HepG2 (cell line): ENCODE data around the gene MRPL34. TPM values are rescaled to one million over a fixed set of nuclear protein-coding genes. Genes with fewer than 3 reads are reported as not detected.

ENCODE experiments used
- ARNT2 ChIP-seq: sonication (generic); formaldehyde crosslinking; IDR thresholded peaks from 2 replicates; pipeline ENCODE4 v1.8.0; 2022; ENCODE audit warnings: mild to moderate bottlenecking, low read depth, missing genetic modification reagents, moderate library complexity
- CBX1 ChIP-seq: IDR thresholded peaks from one replicate; pipeline ENCODE4 v1.6.1; 2016; ENCODE audit warnings: antibody characterized with exemption, low read depth
- ELF3 ChIP-seq: IDR thresholded peaks from 2 replicates; pipeline ENCODE4 v1.6.1; 2016; ENCODE audit warnings: missing genetic modification reagents, missing compliant biosample characterization
- FOXK1 ChIP-seq: sonication (generic); formaldehyde crosslinking; IDR thresholded peaks from 2 replicates; pipeline ENCODE4 v1.4.0; 2020; ENCODE audit warnings: low read depth, missing genetic modification reagents, borderline replicate concordance
- JDP2 ChIP-seq: sonication (generic); formaldehyde crosslinking; IDR thresholded peaks from 2 replicates; pipeline ENCODE4 v1.8.1; 2022; ENCODE audit warnings: missing genetic modification reagents, borderline replicate concordance
- JUN ChIP-seq: sonication (generic); formaldehyde crosslinking; IDR thresholded peaks from 2 replicates; pipeline ENCODE4 v1.4.0; 2020; ENCODE audit warnings: mild to moderate bottlenecking, missing genetic modification reagents
- KDM6A ChIP-seq: IDR thresholded peaks from 2 replicates; pipeline ENCODE4 v1.6.1; 2016; ENCODE audit warnings: low read depth
- MATR3 ChIP-seq: sonication (generic); formaldehyde crosslinking; IDR thresholded peaks from 2 replicates; pipeline ENCODE4 v1.4.0; 2020; ENCODE audit warnings: missing genetic modification reagents
- MED8 ChIP-seq: sonication (generic); formaldehyde crosslinking; IDR thresholded peaks from 2 replicates; pipeline ENCODE4 v1.8.1; 2023; ENCODE audit warnings: mild to moderate bottlenecking, missing genetic modification reagents; ENCODE audit not compliant: insufficient replicate concordance
- NCOR1 ChIP-seq: fragments of 200-600 bp; sonication (generic); IDR thresholded peaks from 2 replicates; pipeline ENCODE4 v1.7.0; 2017; ENCODE audit warnings: antibody characterized with exemption, low read length, borderline replicate concordance
- NFKB2 ChIP-seq: sonication (generic); formaldehyde crosslinking; IDR thresholded peaks from 2 replicates; pipeline ENCODE4 v1.4.0; 2020; ENCODE audit warnings: missing genetic modification reagents, borderline replicate concordance
- NFYB ChIP-seq: sonication (generic); formaldehyde crosslinking; IDR thresholded peaks from 2 replicates; pipeline ENCODE4 v1.4.0; 2020; ENCODE audit warnings: missing genetic modification reagents
- RXRB ChIP-seq: IDR thresholded peaks from 2 replicates; pipeline ENCODE4 v1.6.1; 2016; ENCODE audit warnings: borderline replicate concordance, missing genetic modification reagents, missing compliant biosample characterization
- SAP130 ChIP-seq: IDR thresholded peaks from 2 replicates; pipeline ENCODE4 v1.6.1; 2016; ENCODE audit warnings: low read depth
- TARDBP ChIP-seq: sonication (generic); formaldehyde crosslinking; IDR thresholded peaks from 2 replicates; pipeline ENCODE4 v1.8.0; 2022; ENCODE audit warnings: mild to moderate bottlenecking, missing genetic modification reagents
- ZFYVE20 ChIP-seq: sonication (generic); formaldehyde crosslinking; IDR thresholded peaks from 2 replicates; pipeline ENCODE4 v1.8.0; 2023; ENCODE audit warnings: low read depth, mild to moderate bottlenecking, moderate library complexity, missing genetic modification reagents, borderline replicate concordance
- ZNF350 ChIP-seq: sonication (generic); formaldehyde crosslinking; IDR thresholded peaks from 2 replicates; pipeline ENCODE4 v1.4.0; 2020; ENCODE audit warnings: mild to moderate bottlenecking, low read depth, missing genetic modification reagents, borderline replicate concordance
- ZNF367 ChIP-seq: sonication (generic); formaldehyde crosslinking; IDR thresholded peaks from 2 replicates; pipeline ENCODE4 v1.4.0; 2020; ENCODE audit warnings: missing genetic modification reagents, borderline replicate concordance
- ZNF562 ChIP-seq: sonication (generic); formaldehyde crosslinking; IDR thresholded peaks from 2 replicates; pipeline ENCODE4 v1.8.0; 2022; ENCODE audit warnings: missing genetic modification reagents, borderline replicate concordance
- polyA plus RNA-seq, 8 experiments: library from polyadenylated mRNA; depleted of rRNA in 3 of 8; stranded (reverse) in 7 of 8; unstranded in 1 of 8; fragments of >200 nt; fragmentation: Illumina TruSeq in 4 of 8; extraction: Trizol in 4 of 8; gene quantifications; 2 replicates each; pipeline versions ENCODE4 v1.2.1 to v1.2.3, GENCODE V29; 2011 to 2016; ENCODE audit warnings: low read depth in 4 of 8, missing spikeins in 1 of 8, mixed read lengths in 1 of 8; ENCODE audit not compliant: insufficient read depth in 1 of 8
- total RNA-seq, 5 experiments: library from RNA; depleted of rRNA; stranded (reverse); fragments of >200 nt; fragmentation: Illumina TruSeq; extraction: Trizol; gene quantifications; 2 replicates each; pipeline ENCODE4 v1.2.3, GENCODE V29; 2016; ENCODE audit warnings: low read depth in 1 of 5
- TF ChIP-seq, protein P1 (sequence below): IDR thresholded peaks from 2 replicates; pipeline ENCODE4 v1.6.1; 2016; ENCODE audit warnings: missing biosample characterization, missing genetic modification reagents, low read depth
- TF ChIP-seq, protein P2 (sequence below): sonication (generic); formaldehyde crosslinking; IDR thresholded peaks from 2 replicates; pipeline ENCODE4 v1.5.0; 2020; ENCODE audit warnings: mild to moderate bottlenecking, missing genetic modification reagents
- TF ChIP-seq, protein P3 (sequence below): sonication (generic); formaldehyde crosslinking; conservative IDR thresholded peaks from 2 replicates; pipeline ENCODE4 v1.8.0; 2022; ENCODE audit warnings: mild to moderate bottlenecking, moderate library complexity, missing genetic modification reagents
- TF ChIP-seq, protein P4 (sequence below): IDR thresholded peaks from 2 replicates; pipeline ENCODE4 v1.6.1; 2016; ENCODE audit warnings: low read depth

The MRPL34 gene
- total and polyA plus RNA-seq, 2 of the 13 experiments (the other 11 are each of a cell fraction or from before 2014, with no cell fraction given): 74.0 to 77.3 TPM

DNA sequence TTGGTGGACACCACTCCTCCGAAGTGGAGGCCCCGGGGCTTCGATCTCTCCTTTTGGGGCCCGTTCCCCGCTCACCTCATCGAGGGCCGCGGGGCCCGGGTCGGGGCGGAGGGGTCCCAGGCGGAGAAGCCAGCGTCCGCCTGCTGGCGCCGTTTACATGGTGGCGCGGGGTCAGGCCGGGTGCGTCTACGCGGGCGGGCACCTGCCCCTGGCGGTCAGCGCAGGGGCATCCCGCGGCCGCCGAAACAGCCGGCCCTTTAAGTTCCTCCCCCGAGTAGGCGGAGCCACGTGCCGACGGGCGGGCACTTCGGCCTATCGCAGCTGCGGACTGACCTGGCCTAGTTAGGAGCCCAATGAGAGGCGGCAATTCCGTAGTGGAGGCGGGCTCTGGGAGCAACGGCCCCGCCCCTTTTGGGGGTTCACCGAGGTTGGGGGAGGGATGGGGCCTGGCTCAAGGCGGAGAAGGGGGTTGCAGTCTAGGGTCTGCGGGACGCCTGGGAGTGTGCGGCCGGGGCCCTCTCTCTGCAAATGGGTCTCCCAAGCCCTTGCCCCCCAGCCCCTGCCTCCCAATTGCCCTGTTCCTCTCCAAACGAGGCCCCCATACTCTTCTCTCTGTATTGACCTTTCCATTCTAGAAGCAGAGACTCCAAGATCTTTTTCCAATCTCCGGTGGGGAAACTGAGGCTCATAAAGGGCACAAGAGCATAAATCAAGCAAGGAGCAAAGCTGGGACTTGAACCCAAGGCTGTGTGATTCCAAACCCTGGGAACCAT is 2.3 kb upstream of the MRPL34 start, which contains the start of gene ABHD8 (continued):
- TF ChIP-seq JUN (no peak), NFYB (CRISPR knock-in tag) (peak; percentile 91), ARNT2 (peak; percentile 33; the same call in 1 of the 2 replicates), RXRB (CRISPR knock-in tag) (peak; percentile 71), NCOR1 (no peak), FOXK1 (CRISPR knock-in tag) (peak; percentile 55; the same call in 1 of the 2 replicates), NFKB2 (no peak), ZNF350 (CRISPR knock-in tag) (no peak; the same call in 1 of the 2 replicates), ELF3 (CRISPR knock-in tag) (0 out of 2 replicates have a peak, but pooled peaks have one; percentile 15), MED8 (CRISPR knock-in tag) (no peak), TARDBP (no peak), ZFYVE20 (CRISPR knock-in tag) (no peak), KDM6A (CRISPR knock-in tag) (no peak), SAP130 (CRISPR knock-in tag) (peak; percentile 77), CBX1 (peak; percentile 70), JDP2 (CRISPR knock-in tag) (no peak), ZNF367 (CRISPR knock-in tag) (no peak), MATR3 (CRISPR knock-in tag) (no peak), ZNF562 (CRISPR knock-in tag) (no peak)
- TF ChIP-seq, protein P1, sequence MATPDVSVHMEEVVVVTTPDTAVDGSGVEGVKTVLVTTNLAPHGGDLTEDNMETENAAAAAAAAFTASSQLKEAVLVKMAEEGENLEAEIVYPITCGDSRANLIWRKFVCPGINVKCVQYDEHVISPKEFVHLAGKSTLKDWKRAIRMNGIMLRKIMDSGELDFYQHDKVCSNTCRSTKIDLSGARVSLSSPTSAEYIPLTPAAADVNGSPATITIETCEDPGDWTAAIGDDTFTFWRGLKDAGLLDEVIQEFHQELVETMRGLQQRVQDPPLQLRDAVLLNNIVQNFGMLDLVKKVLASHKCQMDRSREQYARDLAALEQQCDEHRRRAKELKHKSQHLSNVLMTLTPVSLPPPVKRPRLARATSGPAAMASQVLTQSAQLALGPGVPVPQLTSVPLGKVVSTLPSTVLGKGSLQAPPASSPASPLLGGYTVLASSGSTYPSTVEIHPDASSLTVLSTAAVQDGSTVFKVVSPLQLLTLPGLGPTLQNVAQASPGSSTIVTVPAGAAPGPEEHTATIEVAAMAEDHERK (CRISPR knock-in tag): 0 out of 2 replicates have a peak, but pooled peaks have one; percentile 27
- TF ChIP-seq, protein P2, sequence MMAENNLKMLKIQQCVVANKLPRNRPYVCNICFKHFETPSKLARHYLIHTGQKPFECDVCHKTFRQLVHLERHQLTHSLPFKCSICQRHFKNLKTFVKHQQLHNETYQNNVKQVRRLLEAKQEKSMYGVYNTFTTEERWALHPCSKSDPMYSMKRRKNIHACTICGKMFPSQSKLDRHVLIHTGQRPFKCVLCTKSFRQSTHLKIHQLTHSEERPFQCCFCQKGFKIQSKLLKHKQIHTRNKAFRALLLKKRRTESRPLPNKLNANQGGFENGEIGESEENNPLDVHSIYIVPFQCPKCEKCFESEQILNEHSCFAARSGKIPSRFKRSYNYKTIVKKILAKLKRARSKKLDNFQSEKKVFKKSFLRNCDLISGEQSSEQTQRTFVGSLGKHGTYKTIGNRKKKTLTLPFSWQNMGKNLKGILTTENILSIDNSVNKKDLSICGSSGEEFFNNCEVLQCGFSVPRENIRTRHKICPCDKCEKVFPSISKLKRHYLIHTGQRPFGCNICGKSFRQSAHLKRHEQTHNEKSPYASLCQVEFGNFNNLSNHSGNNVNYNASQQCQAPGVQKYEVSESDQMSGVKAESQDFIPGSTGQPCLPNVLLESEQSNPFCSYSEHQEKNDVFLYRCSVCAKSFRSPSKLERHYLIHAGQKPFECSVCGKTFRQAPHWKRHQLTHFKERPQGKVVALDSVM (CRISPR knock-in tag): no peak
- TF ChIP-seq, protein P3, sequence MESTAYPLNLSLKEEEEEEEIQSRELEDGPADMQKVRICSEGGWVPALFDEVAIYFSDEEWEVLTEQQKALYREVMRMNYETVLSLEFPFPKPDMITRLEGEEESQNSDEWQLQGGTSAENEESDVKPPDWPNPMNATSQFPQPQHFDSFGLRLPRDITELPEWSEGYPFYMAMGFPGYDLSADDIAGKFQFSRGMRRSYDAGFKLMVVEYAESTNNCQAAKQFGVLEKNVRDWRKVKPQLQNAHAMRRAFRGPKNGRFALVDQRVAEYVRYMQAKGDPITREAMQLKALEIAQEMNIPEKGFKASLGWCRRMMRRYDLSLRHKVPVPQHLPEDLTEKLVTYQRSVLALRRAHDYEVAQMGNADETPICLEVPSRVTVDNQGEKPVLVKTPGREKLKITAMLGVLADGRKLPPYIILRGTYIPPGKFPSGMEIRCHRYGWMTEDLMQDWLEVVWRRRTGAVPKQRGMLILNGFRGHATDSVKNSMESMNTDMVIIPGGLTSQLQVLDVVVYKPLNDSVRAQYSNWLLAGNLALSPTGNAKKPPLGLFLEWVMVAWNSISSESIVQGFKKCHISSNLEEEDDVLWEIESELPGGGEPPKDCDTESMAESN (CRISPR knock-in tag): peak; percentile 56; the same call in 1 of the 2 replicates
- TF ChIP-seq, protein P4, sequence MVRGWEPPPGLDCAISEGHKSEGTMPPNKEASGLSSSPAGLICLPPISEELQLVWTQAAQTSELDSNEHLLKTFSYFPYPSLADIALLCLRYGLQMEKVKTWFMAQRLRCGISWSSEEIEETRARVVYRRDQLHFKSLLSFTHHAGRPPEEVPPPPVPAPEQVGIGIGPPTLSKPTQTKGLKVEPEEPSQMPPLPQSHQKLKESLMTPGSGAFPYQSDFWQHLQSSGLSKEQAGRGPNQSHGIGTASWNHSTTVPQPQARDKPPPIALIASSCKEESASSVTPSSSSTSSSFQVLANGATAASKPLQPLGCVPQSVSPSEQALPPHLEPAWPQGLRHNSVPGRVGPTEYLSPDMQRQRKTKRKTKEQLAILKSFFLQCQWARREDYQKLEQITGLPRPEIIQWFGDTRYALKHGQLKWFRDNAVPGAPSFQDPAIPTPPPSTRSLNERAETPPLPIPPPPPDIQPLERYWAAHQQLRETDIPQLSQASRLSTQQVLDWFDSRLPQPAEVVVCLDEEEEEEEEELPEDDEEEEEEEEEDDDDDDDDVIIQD: 0 out of 2 replicates have a peak, but pooled peaks have one; percentile 34
